Esophagus muscularis mucosa (tissue), 4 donors: Measurements from ENCODE around the gene ALG3. TPM values are rescaled to one million over a fixed set of nuclear protein-coding genes. Genes with fewer than 3 reads are reported as not detected.

Experiments used
- DNase-seq: peaks from one replicate; pipeline ENCODE4 v3.0.0-alpha.2; 2017; ENCODE audit errors: extremely low spot score
- H3K27ac ChIP-seq, 4 donors: fragments of 200-600 bp; sonication (generic); replicated peaks in 1 of 4; 1 replicate in 3 of 4; 2 replicates in 1 of 4; pipeline ENCODE4 v1.5.1; 2016 to 2019; ENCODE audit warnings: mild to moderate bottlenecking in 1 of 4
- H3K27me3 ChIP-seq, 4 donors: fragments of 200-600 bp; sonication (generic); one replicate each; pipeline versions ENCODE4 v1.5.1 to v1.6.0; 2016 to 2019
- H3K36me3 ChIP-seq, 4 donors: fragments of 200-600 bp; sonication (generic); one replicate each; pipeline ENCODE4 v1.5.1; 2016 to 2019
- H3K4me1 ChIP-seq, 4 donors: fragments of 200-600 bp; sonication (generic); one replicate each; pipeline ENCODE4 v1.5.1; 2016 to 2019
- H3K4me3 ChIP-seq, 4 donors: fragments of 200-600 bp; sonication (generic); 1 replicate in 2 of 4; 2 replicates in 2 of 4; pipeline ENCODE4 v1.5.1; 2016 to 2019; ENCODE audit warnings: mild to moderate bottlenecking in 4 of 4, moderate library complexity in 1 of 4
- H3K9me3 ChIP-seq, 4 donors: fragments of 200-600 bp; sonication (generic); 1 replicate in 3 of 4; 2 replicates in 1 of 4; pipeline ENCODE4 v1.5.1; 2016 to 2019
- EP300 ChIP-seq: sonication (generic); formaldehyde crosslinking; IDR thresholded peaks from one replicate; pipeline ENCODE4 v1.6.1; 2017; ENCODE audit warnings: antibody characterized with exemption
- POLR2A ChIP-seq: fragments of 450-650 bp; IDR thresholded peaks from one replicate; pipeline ENCODE4 v1.6.1; 2017; ENCODE audit warnings: antibody characterized with exemption, moderate library complexity, mild to moderate bottlenecking, low read depth
- POLR2AphosphoS5 ChIP-seq, 2 donors: sonication (generic); formaldehyde crosslinking; IDR thresholded peaks; one replicate each; pipeline ENCODE4 v1.6.1; 2017; ENCODE audit warnings: antibody characterized with exemption in 2 of 2
- WGBS: methylation state at CpG from one replicate; pipeline ENCODE4 v1.1.5; 2018; 5-methylcytosine and 5-hydroxymethylcytosine counted together
- intact Hi-C: fragments of 100-400 bp; cut with DNase I; formaldehyde crosslinking; loops from one replicate; pipeline ENCODE4 v1.15.1; 2023
- total RNA-seq, 4 donors: library from RNA; depleted of rRNA; stranded (reverse); fragments of >200 nt; gene quantifications; one replicate each; pipeline versions ENCODE4 v1.1.0 to v1.2.1, GENCODE V29; 2016
- TF ChIP-seq, protein P1 (sequence below), 3 experiments: fragments of 200-600 bp in 2 of 3; fragments of 450-650 bp in 1 of 3; sonication (generic) in 2 of 3; IDR thresholded peaks; one replicate each; pipeline ENCODE4 v1.5.1; 2017 to 2019; ENCODE audit warnings: antibody characterized with exemption in 3 of 3, mild to moderate bottlenecking in 2 of 3, moderate library complexity in 1 of 3

Gene ALG3
- total RNA-seq, 4 donors from 2014 or later: 35.6 to 48.5 (median 39.8) TPM

DNA sequence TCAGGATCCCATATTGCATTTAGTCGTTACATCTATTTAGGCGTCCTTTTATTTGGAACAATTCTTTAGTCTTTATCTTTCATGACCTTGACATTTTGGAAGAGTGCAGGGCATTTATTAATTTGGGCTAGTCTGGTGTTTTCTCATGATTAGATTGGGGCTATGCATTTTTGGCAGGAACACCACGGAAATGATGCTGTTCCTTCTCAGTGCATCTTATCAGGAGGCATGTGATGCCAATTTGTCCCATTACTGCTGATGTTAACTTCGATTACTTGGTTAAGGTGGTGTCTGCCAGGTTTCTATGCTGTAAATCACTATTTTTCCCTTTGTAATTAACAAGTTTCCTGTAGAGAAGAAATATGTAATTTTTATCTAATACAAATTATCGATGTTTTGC lies 37.5 kb downstream of the ALG3 start:
- TF ChIP-seq POLR2AphosphoS5 (IDR thresholded peaks at IDR 0.05) (no peak), POLR2A (no peak), EP300 (no peak)
- TF ChIP-seq, protein P1, sequence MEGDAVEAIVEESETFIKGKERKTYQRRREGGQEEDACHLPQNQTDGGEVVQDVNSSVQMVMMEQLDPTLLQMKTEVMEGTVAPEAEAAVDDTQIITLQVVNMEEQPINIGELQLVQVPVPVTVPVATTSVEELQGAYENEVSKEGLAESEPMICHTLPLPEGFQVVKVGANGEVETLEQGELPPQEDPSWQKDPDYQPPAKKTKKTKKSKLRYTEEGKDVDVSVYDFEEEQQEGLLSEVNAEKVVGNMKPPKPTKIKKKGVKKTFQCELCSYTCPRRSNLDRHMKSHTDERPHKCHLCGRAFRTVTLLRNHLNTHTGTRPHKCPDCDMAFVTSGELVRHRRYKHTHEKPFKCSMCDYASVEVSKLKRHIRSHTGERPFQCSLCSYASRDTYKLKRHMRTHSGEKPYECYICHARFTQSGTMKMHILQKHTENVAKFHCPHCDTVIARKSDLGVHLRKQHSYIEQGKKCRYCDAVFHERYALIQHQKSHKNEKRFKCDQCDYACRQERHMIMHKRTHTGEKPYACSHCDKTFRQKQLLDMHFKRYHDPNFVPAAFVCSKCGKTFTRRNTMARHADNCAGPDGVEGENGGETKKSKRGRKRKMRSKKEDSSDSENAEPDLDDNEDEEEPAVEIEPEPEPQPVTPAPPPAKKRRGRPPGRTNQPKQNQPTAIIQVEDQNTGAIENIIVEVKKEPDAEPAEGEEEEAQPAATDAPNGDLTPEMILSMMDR (IDR thresholded peaks at IDR 0.05): no peak
- Histone ChIP-seq H3K36me3 (no peaks in the 10 kb centered on the region), H3K9me3 (no peaks in the 10 kb centered on the region), H3K4me3 (no peak overlapping the region), H3K27me3 (peaks cover 0 to 14% (median 2%) of the 10 kb centered on the region in 4 donors), H3K4me1 (peaks cover 0 to 12% (median 10%) of the 10 kb centered on the region in 4 donors), H3K27ac (no peak overlapping the region)
- no peak for DNase-seq
- 80% methylated on average over 5 of the region's 5 CpGs for WGBS
- intact Hi-C loops: no loop called here

DNA sequence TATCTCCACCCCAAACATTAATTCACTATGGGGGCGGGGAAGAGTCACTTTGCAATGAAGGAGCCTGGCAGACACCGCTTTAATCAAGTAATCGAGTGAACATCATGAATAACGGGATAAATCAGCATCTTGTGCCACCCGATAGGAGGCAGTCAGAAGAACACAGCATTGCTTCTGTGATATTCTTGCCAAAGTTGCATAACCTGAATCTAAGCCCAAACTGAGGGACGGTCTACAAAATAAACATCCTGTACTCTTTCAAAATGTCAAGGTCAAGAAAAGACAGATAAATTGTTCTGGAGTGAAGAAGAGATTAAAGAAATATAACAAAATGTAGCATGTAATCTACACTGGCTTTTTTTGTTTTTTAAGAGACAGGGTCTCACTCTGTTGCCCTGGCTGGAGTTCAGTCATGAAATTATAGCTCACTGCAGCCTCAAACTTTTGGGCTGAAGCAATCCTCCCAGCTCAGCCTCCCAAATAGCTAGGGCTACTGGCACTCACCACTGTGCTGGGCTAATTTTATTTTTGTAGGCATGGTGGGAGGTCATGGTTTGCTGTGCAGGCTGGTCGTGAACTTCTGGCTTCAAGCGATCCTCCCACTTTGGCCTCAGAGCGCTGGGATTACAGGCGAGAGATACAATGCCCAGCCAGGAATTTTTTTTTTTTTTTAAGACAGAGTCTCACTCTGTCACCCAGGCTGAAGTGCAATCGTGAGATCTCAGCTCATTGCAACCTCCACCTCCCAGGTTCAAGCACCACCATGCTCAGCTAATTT lies 39.4 kb downstream of the ALG3 start:
- DNase-seq: no peak

DNA sequence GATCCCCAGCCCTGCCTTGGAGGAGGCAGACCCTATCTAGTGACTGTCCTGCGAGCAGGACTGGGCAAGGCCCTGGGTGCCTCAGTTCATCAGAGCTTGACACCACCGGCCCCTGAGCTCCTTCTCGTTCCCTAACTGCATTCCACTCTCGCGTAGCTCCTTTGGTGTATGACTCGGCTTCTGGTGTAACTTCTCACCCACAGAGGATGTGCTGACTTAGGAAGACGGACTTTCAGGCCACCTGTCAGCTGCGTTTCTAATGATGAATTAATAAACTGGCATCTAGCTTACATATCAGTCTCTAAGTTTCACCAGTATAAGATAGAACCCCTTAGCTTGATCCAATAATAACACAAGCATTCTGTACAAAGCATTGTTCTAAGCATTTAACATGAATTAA lies 45.2 kb downstream of the ALG3 start:
- H3K36me3 ChIP-seq: no peaks in the 10 kb centered on the region
- WGBS: 79% methylated on average over 8 of the region's 8 CpGs
- TF ChIP-seq EP300 (no peak), POLR2A (no peak), POLR2AphosphoS5 (IDR thresholded peaks at IDR 0.05) (no peak)
- TF ChIP-seq, protein P1 (IDR thresholded peaks at IDR 0.05): no peak
- no peak for DNase-seq
- H3K4me3 ChIP-seq: no peak overlapping the region
- intact Hi-C loops: no loop called here
- H3K4me1 ChIP-seq: no peaks in the 10 kb centered on the region
- H3K27me3 ChIP-seq: peaks cover 0 to 24% (median 2%) of the 10 kb centered on the region in 4 donors
- H3K9me3 ChIP-seq: no peaks in the 10 kb centered on the region
- no peak overlapping the region for H3K27ac ChIP-seq

More for the DNA sequence above, 39.4 kb downstream of the ALG3 start:
- H3K4me3 ChIP-seq: no peak overlapping the region
- 58% methylated on average over 11 of the region's 11 CpGs for WGBS
- H3K4me1 ChIP-seq: peaks cover 0 to 12% (median 10%) of the 10 kb centered on the region in 4 donors
- no peaks in the 10 kb centered on the region for H3K36me3 ChIP-seq
- TF ChIP-seq EP300: no peak
- TF ChIP-seq POLR2AphosphoS5 (IDR thresholded peaks at IDR 0.05): no peak
- intact Hi-C loops: no loop called here
- no peaks in the 10 kb centered on the region for H3K9me3 ChIP-seq
- peak overlapping the region in 1 of 4 donors; percentile 42 for H3K27ac ChIP-seq
- peaks cover 0 to 24% (median 2%) of the 10 kb centered on the region in 4 donors for H3K27me3 ChIP-seq

DNA sequence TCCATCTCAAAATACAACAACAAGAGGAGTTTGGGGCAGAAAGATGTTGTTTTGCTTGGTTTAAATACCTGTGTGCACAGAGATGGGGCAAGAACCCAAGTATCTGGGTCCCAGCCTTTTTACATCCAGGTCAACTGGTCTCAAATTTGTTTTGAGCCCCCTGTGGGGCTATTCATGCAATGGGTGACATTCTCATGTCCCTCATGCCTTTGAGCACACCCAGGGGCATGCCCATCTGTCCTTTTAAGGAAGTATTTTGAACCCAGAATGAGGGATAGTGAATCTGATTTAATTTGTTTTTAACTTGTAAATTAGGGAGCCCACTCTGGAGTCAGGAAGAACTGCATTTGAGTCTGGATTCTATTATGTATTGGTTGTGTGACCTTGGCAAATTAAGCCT lies 47.9 kb downstream of the ALG3 start:
- Histone ChIP-seq H3K9me3 (no peaks in the 10 kb centered on the region), H3K27ac (no peak overlapping the region), H3K27me3 (peaks cover 0 to 6% (median 0%) of the 10 kb centered on the region in 4 donors), H3K4me1 (no peaks in the 10 kb centered on the region), H3K36me3 (peaks cover 0 to 11% (median 8%) of the 10 kb centered on the region in 4 donors), H3K4me3 (no peak overlapping the region)
- TF ChIP-seq EP300 (no peak), POLR2A (no peak), POLR2AphosphoS5 (IDR thresholded peaks at IDR 0.05) (no peak)
- TF ChIP-seq, protein P1 (IDR thresholded peaks at IDR 0.05): no peak
- no peak for DNase-seq
- intact Hi-C loops: no loop called here

DNA sequence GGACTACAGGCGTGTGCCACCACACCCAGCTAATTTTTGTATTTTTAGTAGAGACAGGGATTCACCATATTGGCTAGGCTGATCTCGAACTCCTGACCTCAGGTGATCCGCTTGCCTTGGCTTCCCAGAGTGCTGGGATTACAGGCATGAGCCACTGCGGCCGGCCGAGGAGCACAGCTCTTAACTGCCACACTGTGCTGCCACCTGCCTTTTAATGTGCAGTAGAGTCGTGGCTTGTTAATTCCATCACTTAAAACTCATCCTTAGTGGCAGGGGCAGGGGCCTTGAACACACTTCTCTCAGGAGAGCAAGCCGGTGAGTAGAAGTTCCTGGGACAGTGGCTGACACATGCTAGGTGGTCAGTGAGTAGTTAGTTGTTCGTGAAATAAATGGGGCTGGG lies 50.3 kb downstream of the ALG3 start:
- intact Hi-C loops: no loop called here
- Histone ChIP-seq H3K4me3 (no peak overlapping the region), H3K36me3 (peaks cover 9 to 34% (median 31%) of the 10 kb centered on the region in 4 donors), H3K27ac (no peak overlapping the region), H3K9me3 (no peaks in the 10 kb centered on the region), H3K4me1 (no peaks in the 10 kb centered on the region), H3K27me3 (no peaks in the 10 kb centered on the region)
- no peak for TF ChIP-seq EP300
- TF ChIP-seq, protein P1 (IDR thresholded peaks at IDR 0.05): no peak
- no peak for TF ChIP-seq POLR2AphosphoS5 (IDR thresholded peaks at IDR 0.05)
- no peak for TF ChIP-seq POLR2A
- no peak for DNase-seq
- 83% methylated on average over 9 of the region's 9 CpGs for WGBS
